Kidney epithelial cell (primary cell): ENCODE results near the gene SFXN1. TPM values are rescaled to one million over a fixed set of nuclear protein-coding genes. Genes with fewer than 3 reads are reported as not detected.

ENCODE experiments used
- DNase-seq: peaks from one replicate; pipeline ENCODE4 v3.0.0-alpha.2; 2010; ENCODE audit warnings: low read depth
- H3K27me3 ChIP-seq: 2 replicates; pipeline ENCODE4 v1.6.0; 2011; ENCODE audit warnings: low read length; ENCODE audit not compliant: control insufficient read depth, insufficient read depth
- H3K36me3 ChIP-seq: 2 replicates; pipeline ENCODE4 v1.5.1; 2011; ENCODE audit warnings: low read length; ENCODE audit not compliant: control insufficient read depth, insufficient read depth
- H3K4me3 ChIP-seq: 2 replicates; pipeline ENCODE4 v1.5.1; 2011; ENCODE audit warnings: low read depth, mild to moderate bottlenecking, control low read depth, low read length
- total RNA-seq: library from RNA; depleted of rRNA; stranded (reverse); fragments of >200 nt; gene quantifications from 2 replicates; pipeline ENCODE4 v1.2.3, GENCODE V29; 2015
- TF ChIP-seq, protein P1 (sequence below): IDR thresholded peaks from 2 replicates; pipeline ENCODE4 v1.5.1; 2011; ENCODE audit warnings: mild to moderate bottlenecking, moderate library complexity, low read length, control low read depth, inconsistent platforms; ENCODE audit not compliant: insufficient read depth, poor library complexity, severe bottlenecking

SFXN1 gene
- total RNA-seq, 1 donor from 2014 or later, result 55.4 TPM

GRCh38 chr5:175542232-175542965 lies 64.0 kb downstream of the SFXN1 start:
- no peaks in the 10 kb centered on the region for H3K36me3 ChIP-seq
- H3K4me3 ChIP-seq, result no peak overlapping the region
- no peak for DNase-seq
- no peaks in the 10 kb centered on the region for H3K27me3 ChIP-seq
- TF ChIP-seq, protein P1, sequence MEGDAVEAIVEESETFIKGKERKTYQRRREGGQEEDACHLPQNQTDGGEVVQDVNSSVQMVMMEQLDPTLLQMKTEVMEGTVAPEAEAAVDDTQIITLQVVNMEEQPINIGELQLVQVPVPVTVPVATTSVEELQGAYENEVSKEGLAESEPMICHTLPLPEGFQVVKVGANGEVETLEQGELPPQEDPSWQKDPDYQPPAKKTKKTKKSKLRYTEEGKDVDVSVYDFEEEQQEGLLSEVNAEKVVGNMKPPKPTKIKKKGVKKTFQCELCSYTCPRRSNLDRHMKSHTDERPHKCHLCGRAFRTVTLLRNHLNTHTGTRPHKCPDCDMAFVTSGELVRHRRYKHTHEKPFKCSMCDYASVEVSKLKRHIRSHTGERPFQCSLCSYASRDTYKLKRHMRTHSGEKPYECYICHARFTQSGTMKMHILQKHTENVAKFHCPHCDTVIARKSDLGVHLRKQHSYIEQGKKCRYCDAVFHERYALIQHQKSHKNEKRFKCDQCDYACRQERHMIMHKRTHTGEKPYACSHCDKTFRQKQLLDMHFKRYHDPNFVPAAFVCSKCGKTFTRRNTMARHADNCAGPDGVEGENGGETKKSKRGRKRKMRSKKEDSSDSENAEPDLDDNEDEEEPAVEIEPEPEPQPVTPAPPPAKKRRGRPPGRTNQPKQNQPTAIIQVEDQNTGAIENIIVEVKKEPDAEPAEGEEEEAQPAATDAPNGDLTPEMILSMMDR, result no peak

- DNase-seq, result no peak
- H3K4me3 ChIP-seq, result no peak overlapping the region
- no peaks in the 10 kb centered on the region for H3K36me3 ChIP-seq
- no peaks in the 10 kb centered on the region for H3K27me3 ChIP-seq
- TF ChIP-seq, protein P1, result no peak
Measured at GRCh38 chr5:175542966-175543235, 64.5 kb downstream of the SFXN1 start.

- TF ChIP-seq, protein P1, result no peak
- no peaks in the 10 kb centered on the region for H3K36me3 ChIP-seq
- no peak overlapping the region for H3K4me3 ChIP-seq
- no peaks in the 10 kb centered on the region for H3K27me3 ChIP-seq
- DNase-seq, result no peak
Measured at GRCh38 chr5:175544108-175544511, 65.8 kb downstream of the SFXN1 start.

GRCh38 chr5:175544586-175544985 lies 66.2 kb downstream of the SFXN1 start:
- Histone ChIP-seq H3K36me3 (no peaks in the 10 kb centered on the region), H3K4me3 (no peak overlapping the region), H3K27me3 (no peaks in the 10 kb centered on the region)
- no peak for DNase-seq
- TF ChIP-seq, protein P1, result no peak

- no peak for DNase-seq
- no peak overlapping the region for H3K4me3 ChIP-seq
- no peaks in the 10 kb centered on the region for H3K27me3 ChIP-seq
- H3K36me3 ChIP-seq, result no peaks in the 10 kb centered on the region
- TF ChIP-seq, protein P1, result no peak
Measured at GRCh38 chr5:175547842-175548241, 69.5 kb downstream of the SFXN1 start.
